Brain microvascular endothelial cell (primary cell): ENCODE data around the gene MAPKAPK3.

Experiments
- DNase-seq: peaks from one replicate; pipeline ENCODE4 v3.0.0-alpha.2; 2020
- H3K27ac ChIP-seq: fragments of 250-450 bp; sonication (Bioruptor Pico); 2 replicates; pipeline ENCODE4 v1.5.1; 2020; ENCODE audit warnings: mild to moderate bottlenecking, moderate library complexity
- H3K27me3 ChIP-seq: fragments of 250-450 bp; sonication (Bioruptor Pico); replicated peaks from 2 replicates; pipeline ENCODE4 v1.5.1; 2020; ENCODE audit warnings: mild to moderate bottlenecking
- H3K36me3 ChIP-seq: fragments of 250-450 bp; sonication (Bioruptor Pico); replicated peaks from 2 replicates; pipeline ENCODE4 v1.5.1; 2020; ENCODE audit warnings: mild to moderate bottlenecking
- H3K4me3 ChIP-seq: 2 replicates; pipeline ENCODE4 v1.5.1; 2011; ENCODE audit warnings: low read depth, mild to moderate bottlenecking, control low read depth, low read length, moderate library complexity
- in situ Hi-C: cut with HindIII; loops from 2 replicates; pipeline ENCODE4 v1.10.0; 2017; ENCODE audit warnings: low sequenced_read_pairs, low pct_ligation_motif_present
- TF ChIP-seq, protein P1 (sequence below): IDR thresholded peaks from 2 replicates; pipeline ENCODE4 v1.5.1; 2011; ENCODE audit warnings: low read depth, mild to moderate bottlenecking, moderate library complexity, low read length, control low read depth, inconsistent platforms; ENCODE audit errors: missing control alignments

The MAPKAPK3 gene

DNA sequence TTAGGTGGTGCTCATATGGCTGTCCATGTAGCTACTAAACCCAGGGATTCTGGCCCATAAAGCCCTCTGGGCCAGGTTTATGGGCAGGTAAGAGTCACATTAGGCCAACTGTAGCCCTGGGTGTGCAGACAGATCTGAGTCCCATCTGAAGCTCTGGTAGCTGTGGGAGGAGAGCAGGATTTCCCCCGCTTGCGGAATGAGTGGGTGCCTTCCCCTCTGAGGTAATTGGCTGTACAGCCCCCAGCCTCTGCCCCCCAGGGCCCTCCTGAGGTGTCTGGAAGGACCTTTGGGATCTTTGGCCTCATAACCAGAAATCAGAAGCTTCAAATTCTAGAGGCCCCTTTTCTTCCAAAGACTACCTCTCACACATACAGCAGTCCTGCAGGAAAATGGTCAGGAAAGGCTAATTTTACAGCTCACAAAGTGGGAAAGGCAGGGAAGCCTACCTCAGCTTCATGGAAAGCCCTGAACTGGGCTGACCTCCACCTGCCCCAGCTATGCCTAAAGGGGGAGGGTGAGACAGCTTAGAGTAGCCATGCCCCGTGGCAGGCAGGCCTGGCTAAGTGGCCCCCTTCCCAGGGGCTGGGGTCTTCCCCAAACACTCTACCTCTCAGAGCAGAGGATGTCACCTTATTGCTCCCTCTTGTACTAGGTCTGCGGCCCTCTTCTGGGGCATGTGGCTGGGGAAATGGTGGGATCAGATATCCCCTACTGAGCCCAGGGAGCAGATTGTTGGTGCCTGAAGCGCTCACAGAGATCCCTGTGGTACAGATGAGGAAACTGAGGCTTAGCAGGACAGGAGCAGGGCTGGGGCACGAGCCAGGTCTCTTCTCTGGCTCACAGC is 30.8 kb upstream of the MAPKAPK3 start:
- TF ChIP-seq, protein P1, sequence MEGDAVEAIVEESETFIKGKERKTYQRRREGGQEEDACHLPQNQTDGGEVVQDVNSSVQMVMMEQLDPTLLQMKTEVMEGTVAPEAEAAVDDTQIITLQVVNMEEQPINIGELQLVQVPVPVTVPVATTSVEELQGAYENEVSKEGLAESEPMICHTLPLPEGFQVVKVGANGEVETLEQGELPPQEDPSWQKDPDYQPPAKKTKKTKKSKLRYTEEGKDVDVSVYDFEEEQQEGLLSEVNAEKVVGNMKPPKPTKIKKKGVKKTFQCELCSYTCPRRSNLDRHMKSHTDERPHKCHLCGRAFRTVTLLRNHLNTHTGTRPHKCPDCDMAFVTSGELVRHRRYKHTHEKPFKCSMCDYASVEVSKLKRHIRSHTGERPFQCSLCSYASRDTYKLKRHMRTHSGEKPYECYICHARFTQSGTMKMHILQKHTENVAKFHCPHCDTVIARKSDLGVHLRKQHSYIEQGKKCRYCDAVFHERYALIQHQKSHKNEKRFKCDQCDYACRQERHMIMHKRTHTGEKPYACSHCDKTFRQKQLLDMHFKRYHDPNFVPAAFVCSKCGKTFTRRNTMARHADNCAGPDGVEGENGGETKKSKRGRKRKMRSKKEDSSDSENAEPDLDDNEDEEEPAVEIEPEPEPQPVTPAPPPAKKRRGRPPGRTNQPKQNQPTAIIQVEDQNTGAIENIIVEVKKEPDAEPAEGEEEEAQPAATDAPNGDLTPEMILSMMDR = no peak
- Histone ChIP-seq H3K27me3 (no peaks in the 10 kb centered on the region), H3K4me3 (no peak overlapping the region), H3K27ac (no peak overlapping the region), H3K36me3 (no peaks in the 10 kb centered on the region)
- in situ Hi-C loops = no loop called here
- no peak for DNase-seq

DNA sequence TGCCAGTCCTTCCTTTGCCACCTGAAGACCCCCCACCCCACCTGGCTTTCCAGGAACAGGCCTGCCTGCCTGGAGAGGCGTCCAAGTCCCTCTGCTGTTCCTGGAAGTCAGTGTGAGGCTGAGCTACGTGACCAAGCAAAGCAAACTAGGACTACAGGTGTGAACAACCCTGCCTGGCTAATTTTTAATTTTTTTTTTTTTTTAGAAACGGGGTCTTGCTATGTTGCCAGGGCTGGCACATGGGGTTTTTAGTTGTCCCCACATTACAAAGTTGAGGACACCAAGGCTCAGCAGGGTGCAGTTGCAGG is 30.2 kb upstream of the MAPKAPK3 start:
- TF ChIP-seq, protein P1 = no peak
- no peak for DNase-seq
- Histone ChIP-seq H3K27me3 (no peaks in the 10 kb centered on the region), H3K27ac (no peak overlapping the region), H3K4me3 (no peak overlapping the region), H3K36me3 (no peaks in the 10 kb centered on the region)
- in situ Hi-C loops = no loop called here

GRCh38 chr3:50587373-50587772 is 29.6 kb upstream of the MAPKAPK3 start:
- TF ChIP-seq, protein P1 = no peak
- peak; percentile 13 for DNase-seq
- Histone ChIP-seq H3K27me3 (no peaks in the 10 kb centered on the region), H3K4me3 (no peak overlapping the region), H3K27ac (no peak overlapping the region), H3K36me3 (no peaks in the 10 kb centered on the region)
- in situ Hi-C loops = no loop called here

DNA sequence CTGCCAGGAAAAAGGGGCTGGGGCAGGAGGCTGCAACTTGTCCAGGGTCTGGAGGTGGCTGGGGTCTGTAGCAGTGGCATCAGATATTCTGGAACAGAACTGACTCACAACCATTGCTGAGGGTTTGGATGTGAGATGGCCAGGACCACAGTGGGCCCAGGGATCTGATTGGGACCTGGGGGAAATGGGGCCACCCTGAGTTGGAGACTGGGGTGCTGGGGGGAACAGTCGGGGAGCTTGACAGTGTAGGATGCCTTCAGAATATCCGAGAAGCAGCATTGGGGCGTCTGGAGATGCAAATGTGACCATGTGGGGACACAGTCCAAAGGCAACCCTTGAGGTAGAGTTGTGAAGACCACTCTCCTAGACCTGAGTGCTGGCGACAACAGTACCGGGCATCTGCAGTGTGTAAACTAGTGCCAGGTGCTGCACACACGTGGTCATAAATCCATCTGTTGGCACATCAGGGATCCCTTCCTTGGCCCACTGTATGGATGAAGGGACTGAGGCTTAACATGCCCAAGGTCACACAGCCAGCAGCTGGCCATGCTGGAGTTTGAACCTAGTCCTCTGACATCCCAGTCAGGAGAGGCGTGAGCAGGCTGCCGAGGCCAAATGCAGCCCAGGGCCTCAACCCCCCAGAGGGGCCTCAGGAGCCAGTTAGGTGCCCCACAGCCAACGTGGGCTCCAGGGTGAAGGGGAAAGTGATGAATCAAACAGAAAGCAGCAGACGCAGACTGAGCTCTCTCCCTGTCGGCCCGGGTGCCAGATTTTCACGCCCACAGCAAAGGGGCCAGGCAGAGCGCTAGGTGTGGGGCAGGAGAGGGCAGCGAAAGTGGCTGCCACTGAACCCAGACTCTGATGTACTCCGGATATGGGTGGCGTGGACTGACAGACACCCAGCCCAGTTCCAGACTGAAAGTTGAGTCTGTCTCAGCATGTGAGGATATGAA is 28.9 kb upstream of the MAPKAPK3 start:
- Histone ChIP-seq H3K27me3 (no peaks in the 10 kb centered on the region), H3K36me3 (no peaks in the 10 kb centered on the region), H3K4me3 (no peak overlapping the region), H3K27ac (no peak overlapping the region)
- TF ChIP-seq, protein P1 = no peak
- in situ Hi-C loops = no loop called here
- no peak for DNase-seq

- no peak for DNase-seq
- no peaks in the 10 kb centered on the region for H3K36me3 ChIP-seq
- H3K4me3 ChIP-seq = no peak overlapping the region
- H3K27ac ChIP-seq = no peak overlapping the region
- H3K27me3 ChIP-seq = no peaks in the 10 kb centered on the region
- in situ Hi-C loops = no loop called here
- TF ChIP-seq, protein P1 = no peak
These were observed 28.1 kb upstream of the MAPKAPK3 start for GRCh38 chr3:50588759-50589433.
